ENCODE measurements around the gene PDGFRB.
"Not testable (repeated sequence)": the region's sequence is repeated elsewhere in the genome, so short reads cannot be mapped to it uniquely, and the experiment has no call there.

Gene PDGFRB

GRCh38 chr5:150112201-150113046 lies 43.2 kb downstream of the PDGFRB start:
- DNase-seq = no peak

GRCh38 chr5:150111122-150111521 lies 44.5 kb downstream of the PDGFRB start:
- DNase-seq = no peak

DNA sequence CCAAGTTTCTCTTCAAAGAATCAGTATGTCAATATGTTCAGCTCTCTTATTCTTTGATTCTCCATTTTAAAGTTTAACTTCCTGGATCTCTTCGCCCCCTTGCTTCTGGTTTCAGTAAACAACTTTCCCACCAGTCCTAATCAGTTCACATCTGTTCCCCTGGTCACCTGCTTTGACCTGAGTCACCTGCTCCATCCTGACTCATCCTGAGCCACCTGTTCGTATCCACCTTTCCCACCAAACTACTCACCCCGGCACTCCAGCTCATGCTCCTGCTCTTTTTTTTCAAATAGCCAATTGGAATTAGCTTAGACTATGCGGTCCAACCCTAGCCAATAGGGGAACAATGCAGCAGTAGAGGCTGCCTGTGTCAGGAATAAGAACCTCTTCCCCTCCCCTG lies 45.7 kb downstream of the PDGFRB start:
- peak; percentile 22 for DNase-seq

GRCh38 chr5:150108711-150109514 lies 46.7 kb downstream of the PDGFRB start:
- no peak for DNase-seq

DNA sequence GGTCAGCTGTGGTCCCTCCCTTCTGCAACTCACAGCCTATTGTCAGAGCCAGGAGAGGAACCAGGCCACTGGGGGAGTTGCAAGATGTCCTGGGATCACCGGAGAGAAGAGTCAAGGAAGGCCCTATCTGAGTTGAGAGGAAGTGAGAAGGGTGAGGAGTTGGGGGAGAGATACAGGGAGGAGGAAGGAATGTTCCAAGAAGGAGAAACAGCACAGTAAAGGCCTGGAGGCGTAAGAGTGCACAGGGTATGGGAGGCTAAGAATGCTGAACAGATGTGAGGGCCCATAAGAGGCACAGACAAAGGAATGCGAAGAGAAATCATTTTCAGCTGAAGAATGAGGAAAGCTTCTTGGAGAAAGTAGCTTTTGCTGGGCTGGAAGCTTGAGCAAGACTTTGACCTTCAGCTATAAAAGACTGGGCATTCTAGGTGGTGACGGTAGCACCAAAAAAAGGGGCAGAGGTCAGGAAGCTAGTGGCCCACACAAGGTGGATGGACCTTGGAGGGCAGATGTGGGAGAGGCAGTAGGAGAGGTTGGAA lies 47.7 kb downstream of the PDGFRB start:
- no peak for DNase-seq

DNA sequence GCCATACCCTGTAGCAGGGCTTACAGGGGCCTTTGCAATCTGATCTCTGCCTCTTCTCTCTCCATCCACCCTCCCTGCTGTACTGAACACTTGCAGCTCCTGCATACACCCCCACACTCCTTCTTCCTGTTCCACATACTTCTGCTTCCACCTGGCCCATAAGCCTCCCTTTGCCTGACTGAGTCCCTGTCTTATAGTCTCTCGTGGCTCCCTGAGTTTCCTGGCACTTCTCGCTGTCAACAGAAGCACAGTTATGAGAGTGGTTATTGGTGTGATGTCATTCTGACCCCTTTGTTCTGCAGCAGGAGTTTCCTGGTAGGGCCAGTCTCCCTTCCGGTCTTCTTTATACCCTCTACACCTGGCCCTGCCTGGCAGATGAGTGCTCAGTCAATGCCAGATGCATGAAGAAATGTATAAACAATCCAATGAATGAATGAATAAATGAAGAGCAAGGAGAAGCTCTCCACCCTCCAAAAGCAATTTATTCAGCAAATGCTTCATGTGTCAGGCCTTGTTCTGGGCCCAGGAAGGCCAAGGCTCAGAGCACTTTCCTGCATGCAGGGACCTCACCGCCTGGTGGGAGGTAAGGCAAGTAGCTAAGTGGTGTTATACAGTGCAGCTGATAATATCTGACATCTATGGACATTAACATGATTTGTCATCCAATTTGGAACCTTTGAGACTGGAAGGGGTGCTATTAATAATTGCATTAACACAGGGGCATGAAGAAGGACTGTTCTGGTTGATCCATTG lies 48.8 kb downstream of the PDGFRB start:
- no peak for DNase-seq

DNA sequence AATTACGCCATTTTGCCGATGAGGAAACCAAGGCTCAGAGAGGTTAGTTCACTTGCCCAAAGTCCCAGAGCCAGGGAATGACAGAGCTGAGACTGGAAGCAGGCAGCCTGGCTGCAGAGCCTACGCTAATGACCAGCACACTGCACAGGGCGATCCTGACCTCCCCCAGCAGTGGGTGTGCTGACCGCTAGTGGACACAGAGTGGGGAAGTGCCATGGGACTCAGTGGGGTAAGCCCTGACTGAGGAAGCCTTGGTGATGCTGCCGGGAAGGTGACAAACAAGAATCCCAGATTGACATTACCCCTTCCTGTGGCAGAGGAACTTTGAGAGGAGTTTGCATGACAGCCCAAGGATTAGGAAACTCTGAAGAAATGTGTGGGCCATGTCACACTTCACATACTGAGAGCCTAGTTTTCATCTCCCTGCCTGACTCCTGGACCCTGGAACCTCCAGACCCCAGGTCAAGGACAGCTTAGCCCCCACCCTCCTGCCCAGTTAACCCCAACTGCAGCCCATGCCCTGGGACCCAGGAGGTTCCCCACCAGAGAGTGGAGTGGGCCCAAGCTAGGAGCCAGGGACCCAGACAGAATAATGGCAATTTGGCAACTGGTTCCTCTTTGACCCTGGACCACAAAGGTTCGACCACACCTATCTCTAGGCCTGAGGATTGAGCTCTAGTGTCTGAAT lies 49.6 kb downstream of the PDGFRB start:
- DNase-seq = no peak

GRCh38 chr5:150104550-150104870 lies 51.1 kb downstream of the PDGFRB start:
- no peak for DNase-seq

- no peak for DNase-seq
These were observed 51.7 kb downstream of the PDGFRB start for GRCh38 chr5:150103678-150104549.

DNA sequence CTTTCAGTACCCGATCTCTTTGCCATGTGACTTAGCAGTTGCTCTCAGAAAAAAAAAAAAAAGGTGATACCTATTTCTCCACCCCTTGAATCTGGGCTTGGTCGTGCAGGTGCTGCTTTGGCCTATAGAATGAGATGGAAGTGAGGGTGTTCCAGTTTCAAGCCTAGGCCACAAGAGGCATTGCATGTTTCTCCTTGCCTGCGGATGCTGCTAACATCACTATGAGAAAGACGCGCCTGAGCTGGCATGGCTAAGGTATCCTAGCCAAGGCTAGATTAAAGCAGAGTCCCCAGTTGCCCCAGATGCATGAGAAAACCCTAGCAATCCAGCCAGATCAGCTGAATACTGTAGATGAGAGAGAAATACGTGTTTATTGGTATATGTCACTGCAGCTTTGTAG lies 54.6 kb downstream of the PDGFRB start:
- DNase-seq = no peak

GRCh38 chr5:150097152-150097551 lies 58.5 kb downstream of the PDGFRB start:
- DNase-seq = no peak

DNA sequence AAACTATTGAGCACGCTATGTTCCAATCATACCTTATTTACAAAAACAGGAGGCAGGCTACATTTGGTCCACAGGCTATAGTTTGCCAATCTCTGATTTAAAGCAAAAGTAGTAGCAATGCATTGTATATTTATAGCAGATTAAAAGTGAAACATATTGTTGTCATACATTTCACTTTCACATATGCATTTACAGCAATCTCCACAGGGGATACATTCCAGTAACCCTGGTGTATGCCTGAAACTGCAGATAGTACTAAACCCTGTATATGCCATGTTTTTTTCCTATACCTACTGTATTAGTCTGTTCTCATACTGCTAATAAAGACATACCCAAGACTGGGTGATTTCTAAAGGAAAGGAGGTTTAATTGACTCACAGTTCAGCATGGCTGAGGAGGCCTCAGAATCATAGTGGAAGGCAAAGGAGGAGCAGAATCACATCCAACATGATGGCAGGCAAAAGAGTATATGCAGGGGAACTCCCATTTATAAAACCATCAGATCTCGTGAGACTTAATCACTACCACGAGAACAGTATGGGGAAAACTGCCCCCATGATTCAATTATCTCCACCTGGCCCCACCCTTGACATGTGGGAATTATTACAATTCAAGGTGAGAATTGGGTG lies 63.4 kb downstream of the PDGFRB start:
- DNase-seq = no peak

DNA sequence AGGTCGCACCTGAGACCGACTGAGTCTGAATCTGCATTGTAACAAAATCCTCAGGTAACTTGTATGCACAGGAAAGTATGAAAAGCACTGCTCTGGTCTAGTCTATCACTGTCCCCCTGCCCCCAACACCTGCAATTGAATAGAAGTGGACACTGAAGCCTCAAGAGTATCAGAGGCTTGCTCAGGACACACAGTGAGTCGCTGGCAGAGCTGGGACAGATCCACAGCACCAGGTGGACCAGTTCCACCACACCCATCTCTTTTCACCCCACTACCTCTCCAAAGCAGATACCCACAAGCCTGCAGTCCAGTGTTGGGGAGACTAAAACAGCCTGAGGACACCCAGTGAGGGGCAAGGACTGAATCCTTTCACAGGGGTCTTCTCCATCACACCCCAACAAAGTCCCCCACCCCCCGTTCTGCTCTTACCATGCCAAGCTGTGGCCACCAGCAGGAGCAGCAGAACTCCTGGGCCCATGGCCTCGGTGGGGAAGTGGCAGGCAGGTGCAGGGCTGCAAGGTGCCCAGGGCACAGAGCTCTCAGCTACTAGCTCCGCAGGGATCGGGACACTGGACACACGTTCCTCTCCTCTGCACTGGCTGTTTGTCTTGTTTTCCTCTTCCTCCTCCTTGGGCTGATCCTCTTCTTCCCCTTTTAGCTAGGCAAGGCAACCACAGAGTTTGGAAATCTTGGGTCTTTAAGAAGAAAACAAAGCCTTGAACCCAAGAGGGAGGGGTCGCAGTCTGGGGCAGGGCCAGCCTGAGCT lies 69.5 kb downstream of the PDGFRB start, which contains the start of gene CSF1R:
TSS of gene CSF1R (minus strand) at position 605 of the 766 bp plus-strand sequence. CDS start at position 478, 127 bp downstream.
- no peak for DNase-seq

GRCh38 chr5:150085191-150085912 lies 70.3 kb downstream of the PDGFRB start:
- no peak for DNase-seq

GRCh38 chr5:150084754-150085153 lies 70.9 kb downstream of the PDGFRB start:
- DNase-seq = not testable (repeated sequence)

GRCh38 chr5:150082889-150083288 lies 72.8 kb downstream of the PDGFRB start:
- DNase-seq = no peak

GRCh38 chr5:150082374-150082773 lies 73.3 kb downstream of the PDGFRB start:
- no peak for DNase-seq

- no peak for DNase-seq
These were observed 73.9 kb downstream of the PDGFRB start for GRCh38 chr5:150081541-150082283.
